Activated CD4-positive, alpha-beta memory T cell treated with anti-CD3 and anti-CD28 coated beads, Interleukin-2, amount 10 ng/mL, durations not matched to agents 7 days and 5 days (primary cell): ENCODE data around the gene MSRB3. TPM values are rescaled to one million over a fixed set of nuclear protein-coding genes. Genes with fewer than 3 reads are reported as not detected.

Source experiments
- CTCF ChIA-PET: fragments of 350-600 bp; sonication (Branson Sonifier 250); formaldehyde crosslinking; loops from one replicate; lab custom pipeline; 2021; ENCODE audit warnings: antibody characterized with exemption, inconsistent platforms; lab: Charles Lee
- POLR2A ChIA-PET: fragments of 350-600 bp; sonication (Branson Sonifier 250); formaldehyde crosslinking; loops from one replicate; lab custom pipeline; 2021; ENCODE audit warnings: antibody characterized with exemption; lab: Charles Lee
- DNase-seq: peaks from one replicate; pipeline ENCODE4 v3.0.0-alpha.2; 2020
- H3K27ac Mint-ChIP-seq: one replicate; pipeline ENCODE4 v1.8.0; 2021; ENCODE audit warnings: mild to moderate bottlenecking, mixed read lengths
- H3K27me3 Mint-ChIP-seq: one replicate; pipeline ENCODE4 v1.8.0; 2021; ENCODE audit warnings: mixed read lengths
- H3K36me3 Mint-ChIP-seq: one replicate; pipeline ENCODE4 v1.8.0; 2021; ENCODE audit warnings: low read depth, mixed read lengths
- H3K4me1 Mint-ChIP-seq: one replicate; pipeline ENCODE4 v1.8.0; 2021; ENCODE audit warnings: mixed read lengths
- H3K4me3 Mint-ChIP-seq: one replicate; pipeline ENCODE4 v1.8.0; 2021; ENCODE audit warnings: mild to moderate bottlenecking, mixed read lengths
- H3K9me3 Mint-ChIP-seq: one replicate; pipeline ENCODE4 v1.8.0; 2021; ENCODE audit warnings: mixed read lengths
- total RNA-seq, 2 experiments: library from RNA; stranded (reverse); gene quantifications; one replicate each; pipeline ENCODE4 v1.2.3, GENCODE V29; 2021

The MSRB3 gene
- total RNA-seq, 2 experiments from 2014 or later: not detected

DNA sequence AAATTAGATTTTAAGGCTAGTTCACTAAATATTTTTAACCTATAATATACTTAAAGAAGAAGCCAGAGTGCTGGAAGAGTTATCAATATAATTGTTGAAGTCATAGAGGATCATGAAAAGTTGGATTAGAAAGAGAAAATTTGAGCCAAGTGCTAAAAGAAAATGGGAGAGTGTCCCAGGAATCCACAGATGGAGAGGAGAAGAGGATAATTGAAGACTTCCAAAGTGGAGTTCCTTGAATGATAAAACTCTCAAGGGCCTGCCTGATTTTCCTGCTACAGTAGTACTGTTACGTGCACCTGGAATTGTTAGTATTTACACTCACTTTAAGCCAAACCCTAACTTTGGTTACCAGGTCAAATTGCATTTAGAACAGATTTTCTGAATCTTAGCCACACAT lies 113.2 kb downstream of the MSRB3 start:
- Mint-ChIP-seq H3K4me1 (no peaks in the 10 kb centered on the region), H3K4me3 (no peak overlapping the region), H3K36me3 (no peaks in the 10 kb centered on the region), H3K27ac (no peak overlapping the region), H3K27me3 (no peaks in the 10 kb centered on the region), H3K9me3 (peaks cover 2% of the 10 kb centered on the region)
- ChIA-PET CTCF (no interaction called here), POLR2A (no interaction called here)
- no peak for DNase-seq

DNA sequence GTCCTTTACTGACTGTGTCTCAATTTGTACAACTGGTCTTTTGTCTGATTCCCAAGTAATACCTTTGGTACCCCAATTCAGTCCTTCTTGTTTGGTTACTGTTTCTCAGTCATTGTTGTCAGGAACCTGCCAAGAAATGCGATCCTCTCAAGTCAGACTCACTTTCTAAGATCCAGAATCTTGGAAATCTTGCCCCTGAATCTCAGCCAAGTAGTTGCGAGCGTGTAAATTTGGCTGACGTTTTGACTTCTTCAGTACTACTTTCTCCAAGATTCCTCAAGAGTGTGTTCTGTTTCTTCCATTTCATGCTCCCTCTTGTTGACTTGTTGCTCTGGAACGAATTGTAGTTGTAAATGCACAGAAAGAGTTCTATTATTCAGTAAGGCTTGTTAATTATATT lies 114.0 kb downstream of the MSRB3 start:
- no peaks in the 10 kb centered on the region for H3K36me3 Mint-ChIP-seq
- peaks cover 2% of the 10 kb centered on the region for H3K9me3 Mint-ChIP-seq
- H3K27ac Mint-ChIP-seq: no peak overlapping the region
- no peak overlapping the region for H3K4me3 Mint-ChIP-seq
- H3K4me1 Mint-ChIP-seq: no peaks in the 10 kb centered on the region
- no peak for DNase-seq
- CTCF ChIA-PET: no interaction called here
- POLR2A ChIA-PET: no interaction called here
- no peaks in the 10 kb centered on the region for H3K27me3 Mint-ChIP-seq

DNA sequence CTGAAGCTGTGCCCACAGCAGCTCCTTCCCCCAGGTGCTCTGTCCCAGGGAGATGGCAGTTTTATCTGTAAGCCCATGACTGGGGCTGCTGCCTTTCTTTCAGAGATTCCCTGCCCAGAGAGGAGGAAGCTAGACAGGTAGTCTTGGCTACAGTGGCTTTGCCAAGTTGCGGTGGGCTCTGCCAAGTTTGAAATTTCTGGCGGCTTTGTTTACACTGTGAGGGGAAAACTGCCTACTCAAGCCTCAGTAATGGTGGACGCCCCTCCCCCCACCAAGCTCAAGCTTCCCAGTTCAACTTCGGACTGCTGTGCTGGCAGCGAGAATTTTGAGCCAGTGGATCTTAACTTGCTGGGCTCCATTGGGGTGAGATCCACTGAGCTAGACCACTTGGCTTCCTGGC lies 124.7 kb downstream of the MSRB3 start:
- Mint-ChIP-seq H3K9me3 (peaks cover 8% of the 10 kb centered on the region), H3K4me3 (no peak overlapping the region), H3K27ac (no peak overlapping the region), H3K36me3 (no peaks in the 10 kb centered on the region), H3K27me3 (no peaks in the 10 kb centered on the region), H3K4me1 (no peaks in the 10 kb centered on the region)
- POLR2A ChIA-PET: no interaction called here
- no peak for DNase-seq
- CTCF ChIA-PET: no interaction called here

DNA sequence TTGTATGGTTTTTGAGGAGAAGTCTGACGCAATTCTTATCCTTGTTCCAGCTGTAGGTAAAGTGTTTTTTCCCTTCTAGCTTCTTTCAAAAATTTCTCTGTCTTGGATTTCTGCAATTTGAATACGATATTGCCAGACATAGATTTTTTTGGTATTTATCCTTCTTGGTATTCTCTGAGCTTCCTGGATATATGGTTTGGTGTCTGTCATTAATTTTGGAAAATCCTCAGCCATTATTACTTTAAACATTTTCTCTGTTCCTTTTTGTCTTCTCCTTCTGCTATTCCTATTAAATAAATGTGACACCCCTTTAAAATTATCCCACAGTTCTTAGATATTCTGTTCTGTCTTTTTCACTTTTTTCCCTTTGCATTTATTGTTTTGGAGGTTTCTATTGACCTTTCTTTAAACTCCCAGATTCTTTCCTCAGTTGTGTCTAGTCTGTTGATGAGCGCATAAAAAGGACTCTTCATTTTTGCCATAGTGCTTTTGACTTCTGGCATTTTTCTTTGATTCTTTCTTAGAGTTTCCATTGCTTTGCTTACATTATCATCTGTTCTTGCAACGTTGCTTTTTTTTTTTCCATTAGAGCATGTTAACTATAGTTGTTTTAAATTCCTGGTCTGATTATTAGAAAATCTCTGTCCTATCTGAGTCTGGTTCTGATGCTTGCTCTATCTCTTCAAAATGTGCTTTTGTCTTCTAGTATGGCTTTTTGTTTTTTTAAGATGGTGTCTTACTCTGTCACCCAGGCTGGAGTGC lies 129.1 kb downstream of the MSRB3 start:
- Mint-ChIP-seq H3K36me3 (no peaks in the 10 kb centered on the region), H3K27me3 (no peaks in the 10 kb centered on the region), H3K4me3 (no peak overlapping the region), H3K4me1 (no peaks in the 10 kb centered on the region), H3K9me3 (no peaks in the 10 kb centered on the region), H3K27ac (no peak overlapping the region)
- no peak for DNase-seq
- ChIA-PET POLR2A (no interaction called here), CTCF (interaction anchor here (0.7 kb wide), 1 partner anchor 36 kb away, joined by 4 read pairs; no protein-coding TSS in a partner anchor)

DNA sequence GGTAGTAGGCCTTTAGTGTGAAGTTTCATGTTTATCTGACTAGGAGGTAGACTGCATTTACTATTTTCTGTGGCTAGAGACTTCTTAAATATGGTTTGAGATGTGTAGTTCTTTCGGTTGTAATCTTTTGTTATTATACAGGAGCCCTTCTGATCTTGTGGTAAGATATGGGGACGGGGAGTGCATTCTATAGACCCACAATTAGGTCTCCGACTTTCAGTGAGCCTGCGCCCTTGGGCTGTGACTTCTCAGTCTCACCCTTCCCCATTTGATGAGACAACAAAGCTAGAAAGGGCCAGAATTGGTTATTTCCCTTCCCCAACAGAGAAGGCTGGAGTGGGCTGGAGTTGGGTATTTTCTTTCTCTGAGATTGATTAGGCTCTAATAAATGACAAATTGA lies 130.0 kb downstream of the MSRB3 start:
- Mint-ChIP-seq H3K36me3 (no peaks in the 10 kb centered on the region), H3K9me3 (no peaks in the 10 kb centered on the region), H3K4me1 (no peaks in the 10 kb centered on the region), H3K27me3 (no peaks in the 10 kb centered on the region), H3K27ac (no peak overlapping the region), H3K4me3 (no peak overlapping the region)
- ChIA-PET CTCF (no interaction called here), POLR2A (no interaction called here)
- DNase-seq: no peak

DNA sequence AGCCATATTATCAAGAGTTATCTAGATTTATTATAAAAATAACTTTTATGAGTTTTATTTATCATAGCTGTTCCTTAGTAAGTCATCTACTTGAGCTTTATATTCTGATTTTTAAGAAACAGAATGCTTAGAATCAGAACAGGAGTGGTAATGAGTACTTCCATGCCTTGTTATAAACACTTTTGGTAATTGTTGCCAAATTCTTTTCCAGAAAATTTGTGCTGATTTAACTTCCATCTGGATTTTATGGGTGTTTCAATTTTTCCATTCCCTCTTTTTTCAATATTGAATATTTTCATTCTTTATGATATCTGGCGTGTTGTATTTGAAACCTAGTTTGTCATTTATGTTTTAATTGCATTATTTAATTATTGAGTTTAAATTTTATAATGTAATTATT lies 131.2 kb downstream of the MSRB3 start:
- CTCF ChIA-PET: no interaction called here

DNA sequence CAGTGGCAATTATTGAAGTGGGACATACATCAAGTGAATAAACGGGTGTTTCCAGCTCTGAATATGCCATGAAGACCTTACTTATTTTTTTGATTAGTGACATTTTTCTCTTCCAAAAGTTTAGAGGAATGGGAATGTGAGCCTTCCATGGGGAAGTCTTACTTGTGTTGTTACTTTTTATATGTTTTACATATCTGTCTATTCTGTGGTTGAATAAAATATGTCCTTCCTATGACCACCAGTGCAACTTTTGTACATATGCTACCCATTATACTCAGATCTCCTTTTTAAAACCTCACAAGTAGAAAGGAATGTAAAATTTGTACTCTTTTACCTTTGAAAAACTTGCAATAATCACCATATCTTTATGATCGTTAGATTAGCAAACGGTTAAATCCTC lies 132.7 kb downstream of the MSRB3 start:
- no peak for DNase-seq
- Mint-ChIP-seq H3K27me3 (no peaks in the 10 kb centered on the region), H3K4me3 (no peak overlapping the region), H3K9me3 (no peaks in the 10 kb centered on the region), H3K27ac (no peak overlapping the region), H3K4me1 (no peaks in the 10 kb centered on the region), H3K36me3 (no peaks in the 10 kb centered on the region)
- ChIA-PET CTCF (no interaction called here), POLR2A (no interaction called here)

More for the DNA sequence above, 131.2 kb downstream of the MSRB3 start:
- Mint-ChIP-seq H3K27ac (no peak overlapping the region), H3K27me3 (no peaks in the 10 kb centered on the region), H3K4me3 (no peak overlapping the region), H3K36me3 (no peaks in the 10 kb centered on the region), H3K4me1 (no peaks in the 10 kb centered on the region), H3K9me3 (no peaks in the 10 kb centered on the region)
- POLR2A ChIA-PET: no interaction called here
- DNase-seq: no peak

DNA sequence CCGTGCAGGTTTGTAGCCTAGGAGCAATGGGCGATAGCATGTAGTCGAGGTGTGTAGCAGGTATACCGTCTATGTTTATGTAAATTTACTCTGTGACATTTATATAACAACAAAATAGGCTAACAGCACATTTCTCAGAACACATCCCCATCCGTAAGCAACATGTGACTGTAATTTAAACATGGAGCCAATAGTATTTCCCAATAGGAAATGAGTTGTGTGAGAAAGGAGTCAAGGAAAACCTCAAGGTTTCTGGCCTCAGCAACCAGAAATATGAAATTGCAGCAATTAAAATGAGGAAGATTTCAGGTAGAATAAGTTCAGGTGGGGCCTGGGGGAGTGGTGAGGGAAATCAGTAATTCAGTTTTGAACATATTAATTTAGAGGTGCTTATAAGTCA lies 136.0 kb downstream of the MSRB3 start:
- no peak overlapping the region for H3K4me3 Mint-ChIP-seq
- H3K27me3 Mint-ChIP-seq: no peaks in the 10 kb centered on the region
- no peaks in the 10 kb centered on the region for H3K36me3 Mint-ChIP-seq
- DNase-seq: no peak
- POLR2A ChIA-PET: no interaction called here
- no peak overlapping the region for H3K27ac Mint-ChIP-seq
- peaks cover 2% of the 10 kb centered on the region for H3K9me3 Mint-ChIP-seq
- H3K4me1 Mint-ChIP-seq: no peaks in the 10 kb centered on the region
- CTCF ChIA-PET: no interaction called here

DNA sequence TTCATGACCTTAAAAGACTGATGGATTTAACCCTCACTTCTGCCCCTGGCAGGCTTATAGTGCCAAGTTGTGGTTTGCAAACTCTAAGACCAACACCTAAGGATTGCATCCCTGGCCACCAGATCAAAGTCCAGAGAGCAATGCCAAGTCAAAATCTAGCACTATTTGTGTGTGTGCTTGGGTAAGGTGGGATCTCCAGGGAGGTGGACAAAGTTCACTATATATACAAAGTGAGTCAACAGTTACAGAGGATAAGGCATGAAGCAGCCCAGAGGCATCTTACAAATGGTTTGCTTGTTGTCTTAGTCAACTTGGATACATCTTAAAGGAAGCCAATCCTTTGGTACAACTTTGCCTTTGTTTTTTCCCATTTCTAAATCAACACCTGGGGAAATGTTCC lies 137.3 kb downstream of the MSRB3 start:
- H3K9me3 Mint-ChIP-seq: peaks cover 6% of the 10 kb centered on the region
- ChIA-PET CTCF (no interaction called here), POLR2A (no interaction called here)
- H3K4me3 Mint-ChIP-seq: no peak overlapping the region
- H3K4me1 Mint-ChIP-seq: no peaks in the 10 kb centered on the region
- H3K36me3 Mint-ChIP-seq: no peaks in the 10 kb centered on the region
- H3K27ac Mint-ChIP-seq: no peak overlapping the region
- DNase-seq: no peak
- H3K27me3 Mint-ChIP-seq: no peaks in the 10 kb centered on the region

DNA sequence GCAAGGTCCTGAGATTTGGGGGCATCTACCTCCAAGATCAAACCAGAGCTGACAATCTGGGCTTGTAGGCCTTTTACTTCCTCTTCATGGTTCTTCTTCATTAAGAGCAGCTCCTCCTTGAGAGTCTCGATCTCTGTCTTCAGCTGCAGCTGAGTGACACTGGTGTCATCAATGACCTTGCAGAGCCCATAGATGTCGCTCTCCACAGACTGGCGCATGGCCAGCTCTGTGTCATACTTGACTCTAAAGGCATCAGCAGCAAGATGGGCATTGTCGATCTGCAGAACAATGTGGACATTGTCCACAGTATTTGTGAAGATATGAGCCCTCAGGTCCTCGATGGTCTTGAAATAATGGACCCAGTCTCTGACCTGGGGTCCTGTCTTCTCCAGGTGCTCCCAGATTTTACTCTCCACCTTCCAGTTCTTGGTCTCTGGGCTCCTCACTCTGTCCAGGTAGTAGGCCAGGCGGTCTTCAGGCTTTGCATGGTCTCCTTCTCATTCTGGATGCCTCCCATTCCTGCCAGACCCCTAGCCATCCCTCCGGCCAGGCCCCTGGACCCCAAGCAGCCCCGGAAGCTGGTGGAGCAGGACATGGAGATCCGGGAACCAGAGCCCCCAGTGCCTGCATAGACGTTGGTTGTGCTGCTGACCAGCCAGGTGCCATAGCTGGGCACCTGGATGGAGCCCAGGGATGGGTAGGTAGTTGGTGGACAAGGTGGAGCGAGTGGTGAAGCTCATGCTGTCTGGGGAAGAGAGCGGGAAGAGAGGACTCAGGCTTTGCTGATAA lies 141.0 kb downstream of the MSRB3 start:
- peaks cover 10% of the 10 kb centered on the region for H3K9me3 Mint-ChIP-seq
- CTCF ChIA-PET: no interaction called here
- no peak overlapping the region for H3K27ac Mint-ChIP-seq
- H3K4me3 Mint-ChIP-seq: no peak overlapping the region
- no peaks in the 10 kb centered on the region for H3K36me3 Mint-ChIP-seq
- POLR2A ChIA-PET: no interaction called here
- H3K4me1 Mint-ChIP-seq: no peaks in the 10 kb centered on the region
- DNase-seq: no peak
- no peaks in the 10 kb centered on the region for H3K27me3 Mint-ChIP-seq

DNA sequence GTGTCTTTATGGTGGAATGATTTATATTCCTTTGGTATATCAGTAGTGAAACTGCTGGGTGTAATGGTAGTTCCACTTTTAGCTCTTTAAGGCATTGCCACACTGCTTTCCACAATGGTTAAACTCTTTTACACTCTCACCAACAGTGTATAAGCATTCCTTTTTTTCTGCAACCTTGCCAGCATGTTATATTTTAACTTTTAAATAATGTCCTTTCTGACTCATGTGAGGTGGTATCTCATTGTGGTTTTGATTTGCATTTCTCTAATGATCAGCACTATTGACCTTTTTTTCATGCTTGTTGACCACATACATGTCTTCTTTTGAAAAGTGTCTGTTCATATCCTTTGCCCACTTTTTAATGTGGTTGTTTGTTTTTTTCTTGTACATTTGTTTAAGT lies 142.5 kb downstream of the MSRB3 start:
- DNase-seq: no peak
- H3K27me3 Mint-ChIP-seq: no peaks in the 10 kb centered on the region
- ChIA-PET CTCF (no interaction called here), POLR2A (no interaction called here)
- no peaks in the 10 kb centered on the region for H3K36me3 Mint-ChIP-seq
- no peak overlapping the region for H3K4me3 Mint-ChIP-seq
- H3K27ac Mint-ChIP-seq: no peak overlapping the region
- peaks cover 10% of the 10 kb centered on the region for H3K9me3 Mint-ChIP-seq
- H3K4me1 Mint-ChIP-seq: no peaks in the 10 kb centered on the region

DNA sequence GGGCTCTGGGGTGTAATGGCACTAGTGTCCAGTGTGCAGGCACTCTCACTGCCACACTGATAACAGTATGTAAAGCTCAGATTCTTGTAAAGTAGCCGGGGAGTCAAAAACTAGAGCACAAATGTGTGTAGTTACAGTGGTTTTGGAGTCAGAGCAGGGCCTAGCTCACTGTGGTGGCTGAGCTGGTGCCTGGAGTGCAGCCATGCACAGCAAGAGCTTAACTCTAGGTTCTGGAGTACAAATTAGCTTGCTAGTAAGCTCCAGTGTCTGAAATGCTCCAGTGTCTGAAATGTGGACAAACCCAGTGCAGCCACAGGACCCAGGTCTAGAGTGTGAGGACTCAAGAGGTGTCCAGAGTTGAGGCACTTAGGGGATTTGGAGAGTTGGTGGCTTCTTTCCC lies 149.2 kb downstream of the MSRB3 start:
- Mint-ChIP-seq H3K27ac (no peak overlapping the region), H3K27me3 (no peaks in the 10 kb centered on the region), H3K36me3 (no peaks in the 10 kb centered on the region), H3K9me3 (no peaks in the 10 kb centered on the region), H3K4me3 (no peak overlapping the region), H3K4me1 (no peaks in the 10 kb centered on the region)
- POLR2A ChIA-PET: no interaction called here
- DNase-seq: no peak
- CTCF ChIA-PET: no interaction called here

DNA sequence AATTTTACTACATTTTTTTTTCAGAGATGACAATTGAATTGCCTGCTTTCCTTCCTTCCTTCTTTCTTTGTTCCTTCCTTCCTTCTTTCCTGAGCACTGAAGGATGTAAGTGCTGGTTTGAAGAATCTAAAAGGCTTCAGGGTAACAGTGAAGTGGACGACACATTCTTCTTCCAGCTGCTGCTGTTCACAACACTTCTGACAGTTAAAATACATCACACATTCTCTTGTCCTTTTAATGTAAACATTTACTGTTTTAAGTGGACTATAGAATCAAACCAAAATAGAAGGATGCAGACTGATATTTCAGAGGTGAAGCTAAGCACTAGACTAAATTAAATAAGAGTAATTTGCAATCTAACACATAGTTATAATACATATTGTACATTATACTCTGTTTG lies 151.5 kb downstream of the MSRB3 start:
- Mint-ChIP-seq H3K36me3 (no peaks in the 10 kb centered on the region), H3K4me3 (no peak overlapping the region), H3K4me1 (no peaks in the 10 kb centered on the region), H3K27ac (no peak overlapping the region), H3K27me3 (no peaks in the 10 kb centered on the region), H3K9me3 (no peaks in the 10 kb centered on the region)
- ChIA-PET POLR2A (no interaction called here), CTCF (no interaction called here)
- no peak for DNase-seq
